Left renal pelvis (tissue), 4 donors: Measurements from ENCODE around the gene HTT. TPM values are rescaled to one million over a fixed set of nuclear protein-coding genes. Genes with fewer than 3 reads are reported as not detected.

ENCODE experiments used
- DNase-seq, 4 donors: peaks; one replicate each; pipeline ENCODE4 v3.0.0-alpha.2; 2013; ENCODE audit warnings: low read depth in 4 of 4, low spot score in 3 of 4
- polyA plus RNA-seq, 4 donors: library from polyadenylated mRNA; unstranded; fragments of 120-200 nt; gene quantifications; one replicate each; pipeline ENCODE4 v1.2.1, GENCODE V29; 2013; ENCODE audit not compliant: insufficient read length in 4 of 4

Gene HTT
- polyA plus RNA-seq, 4 donors, result 20.7 to 41.5 (median 33.9) TPM

DNA sequence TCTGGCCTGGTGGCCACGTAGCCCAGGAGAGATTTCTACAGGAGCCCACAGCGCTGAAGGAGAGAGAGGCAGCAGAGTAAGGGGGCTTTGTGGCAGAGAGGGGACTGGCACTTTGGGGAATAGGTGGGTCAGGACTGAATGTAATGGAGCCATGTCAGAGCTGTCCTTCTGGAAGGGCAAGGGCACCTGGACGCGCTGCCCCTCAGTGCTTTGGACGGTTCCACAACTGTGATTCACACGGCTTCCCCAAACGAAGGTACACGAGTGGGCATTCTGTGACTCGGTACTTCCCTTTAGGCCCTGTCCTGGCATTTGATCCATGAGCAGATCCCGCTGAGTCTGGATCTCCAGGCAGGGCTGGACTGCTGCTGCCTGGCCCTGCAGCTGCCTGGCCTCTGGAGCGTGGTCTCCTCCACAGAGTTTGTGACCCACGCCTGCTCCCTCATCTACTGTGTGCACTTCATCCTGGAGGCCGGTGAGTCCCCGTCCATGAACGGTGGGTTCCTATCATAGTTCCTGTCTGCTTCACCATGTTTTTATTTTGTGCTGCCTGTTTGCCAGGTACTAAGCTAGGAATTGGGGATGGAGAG lies 139.3 kb downstream of the HTT start:
- no peak for DNase-seq

DNA sequence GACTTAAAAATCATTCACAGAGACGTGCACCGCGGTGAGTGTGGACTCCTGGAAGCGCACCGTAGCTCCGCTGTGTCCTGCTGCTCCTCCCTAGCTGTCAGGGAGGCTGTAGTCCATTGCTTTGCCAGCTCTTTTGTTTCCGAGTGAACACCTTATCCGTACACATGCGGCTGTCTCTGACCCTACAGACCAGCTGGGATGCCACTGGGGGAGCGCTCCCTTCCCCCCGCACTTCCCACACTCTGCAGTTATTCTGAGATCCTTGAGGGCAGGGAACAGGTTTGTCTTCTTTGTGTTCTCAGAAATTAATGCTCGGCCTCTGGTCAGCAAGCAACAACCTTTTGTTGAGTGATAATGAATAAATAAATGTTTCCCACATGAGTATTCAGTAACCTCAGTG lies 140.8 kb downstream of the HTT start:
- DNase-seq, result no peak

DNA sequence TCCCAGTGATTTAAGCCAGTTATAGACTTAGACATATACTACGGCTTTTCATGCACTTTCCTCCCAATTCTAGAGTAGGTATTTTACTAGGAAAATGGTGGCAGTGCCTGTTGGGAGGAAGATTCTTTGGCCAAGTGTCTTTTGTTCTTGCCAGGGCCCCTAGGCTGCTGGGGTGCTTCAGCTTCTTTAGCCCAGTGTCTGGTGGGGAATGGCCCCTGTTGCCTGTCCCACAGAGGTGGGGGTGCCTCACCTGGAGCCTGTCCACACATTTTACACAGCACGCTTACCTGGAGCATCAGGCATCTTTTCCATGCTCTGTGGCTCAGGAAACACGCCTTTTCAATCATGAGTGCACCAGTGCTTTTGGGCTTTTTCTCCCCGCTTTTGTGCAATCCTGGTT lies 141.3 kb downstream of the HTT start:
- DNase-seq, result no peak

DNA sequence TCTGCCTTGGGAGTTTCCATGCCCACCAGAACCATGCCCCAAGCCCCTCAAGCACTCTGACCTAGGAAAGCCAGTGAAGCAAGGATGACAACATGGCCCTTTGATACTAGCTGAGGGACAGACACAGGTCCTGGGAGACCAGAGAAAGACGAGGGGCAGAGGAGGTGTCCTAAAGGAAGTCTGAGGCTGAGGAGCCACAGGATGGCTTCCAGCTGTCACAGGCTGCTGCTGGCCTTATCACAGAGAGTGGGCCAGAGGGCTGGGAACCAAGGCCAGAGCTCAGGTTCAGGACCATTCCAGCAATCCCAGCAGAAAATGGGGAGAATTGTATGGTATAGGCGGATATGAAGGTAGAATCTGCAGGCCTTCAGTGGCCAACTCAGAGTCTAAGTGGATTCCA lies 142.8 kb downstream of the HTT start:
- DNase-seq, result no peak

DNA sequence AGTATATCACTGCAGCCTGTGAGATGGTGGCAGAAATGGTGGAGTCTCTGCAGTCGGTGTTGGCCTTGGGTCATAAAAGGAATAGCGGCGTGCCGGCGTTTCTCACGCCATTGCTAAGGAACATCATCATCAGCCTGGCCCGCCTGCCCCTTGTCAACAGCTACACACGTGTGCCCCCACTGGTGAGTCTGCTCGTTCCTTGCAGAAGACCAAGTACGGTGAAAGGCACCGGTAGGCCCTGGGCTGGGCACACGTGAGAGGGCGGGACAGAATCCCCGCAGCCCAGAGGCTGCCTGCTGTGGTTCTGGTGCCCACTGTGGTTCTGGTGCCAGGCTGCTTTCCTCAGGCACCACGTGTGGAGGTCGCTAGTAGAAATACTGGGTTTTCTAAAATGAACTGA lies 143.3 kb downstream of the HTT start:
- no peak for DNase-seq

DNA sequence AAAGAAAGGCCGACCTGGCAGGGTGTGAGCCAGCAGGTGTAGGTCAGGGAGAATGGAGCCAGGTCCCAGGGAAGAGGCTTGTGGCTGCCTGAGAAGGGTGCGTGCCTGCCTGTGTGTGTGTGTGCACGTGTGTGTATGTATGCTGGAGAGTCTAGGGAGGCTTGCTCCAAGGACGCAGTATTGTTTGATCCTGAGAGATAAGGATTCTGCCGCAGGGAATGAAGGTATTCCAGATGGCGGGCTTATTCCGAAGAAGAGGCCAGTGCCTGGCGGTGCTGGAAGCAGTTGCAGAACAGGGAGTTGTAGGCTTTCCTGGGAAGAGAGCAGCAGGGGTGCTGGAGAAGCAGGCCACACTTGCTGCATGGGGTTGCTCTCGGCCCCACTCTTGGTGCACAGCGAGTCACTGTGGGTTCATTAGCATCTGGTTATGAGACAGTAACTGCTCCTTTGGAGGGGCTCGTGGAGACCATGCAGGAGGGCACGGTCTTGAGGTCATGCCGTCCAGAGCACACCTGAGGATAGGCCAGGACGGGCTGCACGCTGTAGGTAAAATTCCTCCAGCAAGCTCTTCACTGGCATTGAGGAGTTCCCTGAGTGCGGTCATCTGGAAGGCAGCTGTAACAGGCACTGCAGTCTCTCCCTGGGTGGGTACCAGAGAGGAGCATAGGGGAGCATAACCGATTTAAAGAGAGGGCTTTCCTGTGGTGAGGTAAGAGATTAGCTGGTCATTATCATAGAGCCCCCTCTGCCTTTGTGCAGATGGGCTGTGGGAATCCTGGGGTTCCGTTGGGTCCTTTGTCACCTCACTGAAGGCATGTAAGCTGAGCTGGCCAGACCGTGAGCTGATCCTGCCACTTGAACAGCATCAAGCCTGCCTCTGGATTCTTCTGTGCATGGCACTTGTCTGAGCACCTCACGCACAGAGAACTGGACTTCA lies 144.6 kb downstream of the HTT start:
- DNase-seq, result no peak

DNA sequence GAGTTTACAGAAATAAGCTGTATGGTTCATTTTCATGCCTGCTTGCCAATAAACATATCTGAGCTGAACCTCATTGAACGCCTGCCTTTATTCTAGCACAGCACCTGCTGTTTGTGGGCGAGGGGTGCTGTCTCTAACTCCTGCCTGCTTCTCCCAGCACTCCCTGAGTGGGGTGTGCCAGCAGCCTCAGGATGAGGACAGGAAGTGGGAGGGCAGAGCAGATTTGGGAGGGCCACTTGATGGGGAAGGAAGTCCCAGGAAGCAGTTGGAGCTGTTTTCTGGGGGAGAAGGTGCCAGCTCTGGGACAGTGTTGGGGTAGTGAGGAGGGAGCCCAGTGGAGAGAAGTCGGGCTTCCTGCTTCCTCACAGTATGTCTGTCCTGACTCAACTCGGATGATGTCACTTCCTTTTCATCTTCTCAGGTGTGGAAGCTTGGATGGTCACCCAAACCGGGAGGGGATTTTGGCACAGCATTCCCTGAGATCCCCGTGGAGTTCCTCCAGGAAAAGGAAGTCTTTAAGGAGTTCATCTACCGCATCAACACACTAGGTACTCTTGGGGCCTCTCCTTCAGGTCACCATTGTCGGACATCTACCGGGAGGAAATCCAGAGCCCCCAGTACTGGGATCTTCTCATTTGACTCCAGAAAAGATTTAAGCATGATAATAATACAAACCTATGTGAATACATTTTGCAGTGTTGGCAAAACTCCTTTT lies 145.4 kb downstream of the HTT start:
- no peak for DNase-seq

DNA sequence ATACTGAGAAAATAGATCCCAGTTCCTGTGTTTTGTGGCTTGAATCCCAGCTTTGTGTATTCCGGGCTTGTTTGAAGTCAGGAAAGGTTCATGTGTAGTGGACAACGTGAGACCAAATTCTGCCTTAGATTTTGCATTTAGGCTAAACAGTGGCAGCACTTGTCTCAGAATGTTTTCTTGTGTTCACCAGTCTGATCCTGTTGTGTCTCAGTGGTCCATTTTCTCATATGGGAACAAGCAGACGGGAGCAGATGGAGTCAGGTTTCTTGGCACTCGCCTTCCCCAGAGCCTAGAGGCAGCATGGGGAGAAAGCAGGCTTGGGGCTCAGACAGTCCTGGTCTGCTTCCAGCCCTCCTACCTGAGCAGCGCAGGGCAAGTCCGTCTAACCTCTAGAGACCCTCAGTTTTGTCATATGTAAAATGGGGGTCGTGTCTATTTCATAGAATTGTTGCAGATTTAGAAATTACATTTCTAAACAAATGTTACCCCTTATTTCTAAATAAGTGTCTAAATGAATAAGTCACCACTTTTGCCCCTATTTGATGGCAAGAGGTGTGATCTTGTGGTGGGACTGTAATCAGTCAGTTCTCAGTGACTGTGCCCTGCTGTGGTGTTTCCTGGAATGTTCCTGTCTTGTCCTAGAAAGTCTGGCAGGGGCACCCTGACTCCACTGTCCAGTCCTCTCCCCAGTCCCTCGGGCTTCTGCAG lies 146.1 kb downstream of the HTT start:
- DNase-seq, result no peak

DNA sequence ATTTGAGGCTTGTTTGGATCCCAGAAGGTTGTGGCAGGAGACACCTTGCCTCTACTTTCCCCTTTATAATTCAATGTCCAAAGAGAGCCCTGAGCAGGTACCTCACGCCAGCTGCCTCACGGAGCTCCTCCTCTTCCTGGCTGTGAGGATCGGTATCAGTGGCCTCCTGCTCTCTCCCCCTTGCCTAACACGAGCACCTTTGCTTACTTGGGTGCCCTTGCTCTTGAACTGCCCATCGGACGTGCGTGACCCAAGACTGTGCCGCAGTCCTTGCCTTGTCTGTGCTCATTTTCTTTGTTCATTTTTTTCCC lies 146.7 kb downstream of the HTT start:
- DNase-seq, result no peak

DNA sequence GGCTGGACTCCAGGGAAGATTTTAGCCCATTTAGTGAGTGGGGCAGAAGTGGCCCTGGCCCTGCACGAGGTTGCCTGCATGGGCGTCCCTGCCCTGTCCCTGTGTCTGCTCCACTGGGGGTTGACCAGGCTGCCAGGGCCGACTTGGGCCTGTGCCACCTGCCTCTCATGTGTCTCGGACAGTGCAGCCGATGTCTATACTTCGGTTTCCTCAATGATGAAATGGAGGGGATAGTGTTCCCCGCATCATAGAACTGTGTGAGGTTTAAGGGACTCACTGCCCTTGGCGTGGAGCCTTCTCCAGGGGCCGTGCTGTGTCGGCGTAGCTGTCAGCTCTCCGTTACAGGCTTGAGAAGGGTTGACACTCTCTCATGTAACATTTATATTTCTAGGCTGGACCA lies 147.5 kb downstream of the HTT start:
- DNase-seq, result no peak

DNA sequence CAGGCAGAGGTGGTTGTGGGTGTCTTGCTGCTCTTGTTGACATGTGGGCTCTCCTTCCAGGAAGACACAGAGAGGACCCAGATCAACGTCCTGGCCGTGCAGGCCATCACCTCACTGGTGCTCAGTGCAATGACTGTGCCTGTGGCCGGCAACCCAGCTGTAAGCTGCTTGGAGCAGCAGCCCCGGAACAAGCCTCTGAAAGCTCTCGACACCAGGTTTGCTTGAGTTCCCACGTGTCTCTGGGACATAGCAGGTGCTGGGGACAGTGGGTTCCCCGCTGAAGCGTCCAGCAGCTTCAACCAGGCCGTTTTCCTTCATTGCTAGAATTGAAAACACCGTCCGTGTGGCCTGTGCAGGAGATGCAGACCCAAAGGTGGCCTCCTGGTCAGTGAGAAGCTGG lies 148.9 kb downstream of the HTT start:
- no peak for DNase-seq

DNA sequence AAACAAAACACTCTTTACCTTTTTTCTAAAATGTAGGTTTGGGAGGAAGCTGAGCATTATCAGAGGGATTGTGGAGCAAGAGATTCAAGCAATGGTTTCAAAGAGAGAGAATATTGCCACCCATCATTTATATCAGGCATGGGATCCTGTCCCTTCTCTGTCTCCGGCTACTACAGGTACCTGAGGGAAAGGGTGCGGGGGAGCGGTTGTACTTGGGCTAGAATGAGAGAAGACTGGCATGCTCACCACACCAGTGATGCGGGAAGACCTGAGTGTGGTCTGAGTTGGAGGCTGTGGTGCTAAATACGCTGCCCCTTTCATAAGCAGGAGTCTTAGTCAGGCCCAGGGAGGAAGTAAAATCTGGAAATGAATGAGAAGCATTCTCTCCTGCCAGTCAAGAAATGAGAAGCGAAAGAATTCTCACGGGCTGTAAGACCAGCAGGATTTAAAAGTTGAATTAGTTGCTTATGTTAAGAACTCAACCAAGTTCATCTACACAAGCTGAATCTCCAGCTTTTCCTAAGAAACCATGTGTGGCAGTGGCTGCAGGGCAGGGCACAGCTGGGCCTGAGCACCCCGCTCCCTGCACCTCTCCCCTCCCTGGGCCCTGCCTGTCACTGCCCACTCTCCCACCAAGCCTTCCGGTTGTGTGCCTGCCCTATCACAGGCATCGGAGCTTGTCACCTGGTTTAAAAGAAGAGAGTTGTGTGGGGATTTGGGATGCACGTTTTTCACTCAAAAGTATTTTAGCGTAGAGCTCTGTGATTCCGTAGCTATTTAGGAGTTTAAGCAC lies 149.7 kb downstream of the HTT start:
- no peak for DNase-seq

DNA sequence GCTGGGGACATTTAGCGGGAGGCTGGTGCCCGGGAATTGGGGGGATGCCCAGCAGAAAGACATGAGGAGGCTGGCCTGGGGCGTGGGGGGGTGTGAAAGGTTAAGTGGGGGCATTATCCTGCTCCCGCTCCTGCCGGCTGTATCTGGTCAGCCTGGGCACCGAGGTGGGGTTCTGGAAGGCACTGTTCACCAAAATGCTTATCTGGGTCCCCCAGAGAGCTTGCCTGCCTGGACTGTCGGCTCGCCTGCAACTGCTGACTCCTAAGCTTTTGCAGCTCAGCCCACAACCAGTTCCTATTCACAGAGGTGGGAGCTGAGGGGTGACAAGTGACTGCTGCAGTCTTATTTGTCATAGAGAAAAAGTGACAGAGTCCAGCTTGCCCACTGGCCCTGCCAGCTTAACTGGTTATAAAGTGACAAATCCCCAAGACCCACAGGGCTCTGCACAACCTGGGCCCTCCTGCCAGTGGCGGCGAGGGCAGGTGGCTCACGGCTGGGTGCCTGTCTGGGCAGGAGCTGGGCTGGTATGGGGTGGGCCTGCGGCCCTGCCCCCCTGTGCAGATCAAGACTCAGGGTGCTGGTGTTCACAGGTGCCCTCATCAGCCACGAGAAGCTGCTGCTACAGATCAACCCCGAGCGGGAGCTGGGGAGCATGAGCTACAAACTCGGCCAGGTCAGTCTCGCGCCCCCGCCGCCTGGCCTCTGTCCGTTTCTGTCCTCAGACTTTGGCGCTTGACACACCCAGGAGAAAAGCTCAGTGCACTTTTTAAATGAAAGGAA lies 150.8 kb downstream of the HTT start:
- no peak for DNase-seq

DNA sequence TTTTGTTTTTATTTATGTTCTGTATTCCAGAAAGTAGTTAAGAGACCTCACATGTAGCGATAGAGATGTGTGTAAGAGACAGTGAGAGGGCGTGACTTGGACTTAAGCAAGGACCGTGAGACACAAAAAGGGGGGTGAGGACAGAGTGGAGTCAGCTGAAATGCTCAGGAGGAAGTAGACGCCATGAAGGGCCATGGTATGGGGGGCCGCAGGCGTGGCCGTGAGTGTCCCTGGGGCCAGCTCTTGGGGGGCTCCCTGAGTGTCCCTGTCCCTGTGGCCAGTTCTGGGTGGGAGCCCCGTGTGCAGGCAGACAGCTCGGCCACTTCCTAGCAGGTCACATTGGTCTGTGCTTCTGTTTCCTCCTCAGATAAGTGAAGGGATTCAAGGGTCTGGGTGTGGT lies 151.5 kb downstream of the HTT start:
- no peak for DNase-seq

DNA sequence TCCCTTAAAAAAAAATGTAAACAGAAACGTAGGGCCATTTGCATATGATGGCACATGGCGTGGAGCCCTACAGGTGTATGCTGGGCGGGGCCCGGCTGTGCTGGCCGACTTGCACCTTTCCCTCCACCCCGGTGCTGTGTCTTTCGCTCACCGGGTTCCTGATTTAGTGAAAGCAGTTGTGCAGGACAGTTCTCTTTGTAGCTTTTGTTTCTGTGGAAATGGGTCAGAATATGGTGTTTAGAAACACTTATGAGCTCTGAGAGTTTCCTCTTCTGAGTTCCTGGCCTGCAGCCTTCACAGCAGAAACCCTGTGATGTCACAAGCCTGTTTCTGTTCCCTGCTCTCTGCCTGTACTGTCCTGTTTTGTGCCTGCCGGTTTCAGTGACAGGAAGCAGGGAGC lies 152.0 kb downstream of the HTT start:
- no peak for DNase-seq

DNA sequence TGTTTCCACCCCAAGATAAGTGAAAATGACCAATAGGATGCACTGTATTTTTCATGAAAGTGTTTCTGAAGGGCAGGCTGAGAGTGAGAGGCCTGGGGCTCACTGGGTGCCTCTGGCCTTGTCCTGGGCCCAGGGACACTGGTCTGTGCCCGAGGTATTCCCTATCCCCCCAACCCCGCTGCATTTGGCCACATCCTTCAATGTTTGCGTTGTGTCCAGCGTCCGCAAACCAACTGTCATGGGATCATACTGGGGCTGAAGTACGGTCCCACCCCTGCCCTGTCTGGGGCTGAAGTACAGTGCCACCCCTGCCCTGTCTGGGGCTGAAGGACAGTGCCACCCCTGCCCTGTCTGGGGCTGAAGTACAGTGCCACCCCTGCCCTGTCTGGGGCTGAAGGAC lies 152.5 kb downstream of the HTT start:
- no peak for DNase-seq

DNA sequence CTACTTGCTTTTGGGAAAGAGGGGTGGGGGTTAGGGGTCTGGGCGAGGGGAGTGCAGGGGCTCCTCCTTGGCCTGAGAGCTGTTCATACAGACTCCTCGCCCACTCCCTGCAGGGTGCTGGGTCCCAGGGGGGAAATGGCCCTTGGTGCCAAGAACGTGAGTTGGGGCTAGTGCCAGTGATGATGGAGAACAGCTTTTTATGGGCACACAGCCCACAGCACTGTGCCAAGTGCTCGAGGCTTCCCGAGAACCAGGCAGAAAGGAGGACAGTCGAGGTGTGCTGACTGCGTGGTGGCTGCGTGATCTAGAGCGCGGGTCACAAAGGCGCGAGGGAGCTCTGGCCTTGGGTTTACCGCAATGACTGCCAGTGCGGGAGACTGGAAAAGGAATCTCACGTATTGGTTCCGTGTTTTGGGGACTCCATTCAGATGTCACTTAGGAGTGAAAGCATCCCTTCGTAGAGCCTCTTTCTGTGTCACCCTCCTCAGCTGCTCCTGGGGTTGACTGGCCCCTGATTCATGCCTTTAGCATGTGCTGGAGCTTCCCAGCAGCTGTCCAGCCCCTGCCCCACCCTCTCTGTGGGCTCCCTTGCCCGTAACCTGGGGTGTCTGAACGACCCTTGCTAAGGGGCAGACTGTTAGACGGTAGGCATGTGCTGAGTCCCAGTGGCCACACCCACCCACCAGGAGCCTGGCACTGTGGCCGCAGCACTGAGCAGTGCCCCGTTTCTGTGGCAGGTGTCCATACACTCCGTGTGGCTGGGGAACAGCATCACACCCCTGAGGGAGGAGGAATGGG lies 153.6 kb downstream of the HTT start:
- DNase-seq, result no peak

DNA sequence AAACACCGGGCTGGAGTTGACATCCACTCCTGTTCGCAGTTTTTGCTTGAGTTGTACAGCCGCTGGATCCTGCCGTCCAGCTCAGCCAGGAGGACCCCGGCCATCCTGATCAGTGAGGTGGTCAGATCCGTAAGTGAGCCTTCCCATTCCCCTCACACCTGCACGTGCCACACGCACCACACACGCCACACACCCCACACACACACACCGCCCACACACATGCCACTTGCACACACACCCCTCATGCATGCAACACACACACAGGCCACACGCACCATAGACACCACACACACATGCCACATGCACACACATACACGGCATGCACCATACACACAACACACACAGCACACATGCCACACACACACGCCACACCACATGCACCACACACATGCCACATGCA lies 154.4 kb downstream of the HTT start:
- no peak for DNase-seq

DNA sequence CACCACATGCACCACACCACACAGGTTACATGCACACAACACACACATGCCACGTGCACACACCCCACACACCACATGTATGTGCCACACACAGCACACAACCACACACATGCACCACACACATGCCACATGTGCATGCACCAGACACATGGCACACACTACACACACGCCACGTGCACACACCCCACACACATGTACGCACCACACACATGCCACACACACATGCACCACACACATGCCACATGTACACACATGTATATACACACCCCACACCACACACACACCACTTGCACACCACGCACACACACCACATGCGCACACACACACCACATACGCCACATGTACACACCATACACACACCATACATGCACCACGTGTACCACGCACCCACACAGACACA lies 154.8 kb downstream of the HTT start:
- DNase-seq, result no peak
